Choroid plexus epithelial cell (primary cell): ENCODE measurements around the gene SNX21.
"Not testable (repeated sequence)": the region's sequence is repeated elsewhere in the genome, so short reads cannot be mapped to it uniquely, and the experiment has no call there.

ENCODE experiments used
- DNase-seq: peaks from one replicate; pipeline ENCODE4 v3.0.0-alpha.2; 2010; ENCODE audit warnings: low read depth
- H3K4me3 ChIP-seq: 2 replicates; pipeline ENCODE4 v1.5.1; 2011; ENCODE audit warnings: low read depth, mild to moderate bottlenecking, control low read depth, low read length, moderate library complexity
- TF ChIP-seq, protein P1 (sequence below): conservative IDR thresholded peaks from 2 replicates; pipeline ENCODE4 v1.5.1; 2011; ENCODE audit warnings: low read depth, mild to moderate bottlenecking, control low read depth, inconsistent platforms, low read length, moderate library complexity

SNX21 gene, protein sequence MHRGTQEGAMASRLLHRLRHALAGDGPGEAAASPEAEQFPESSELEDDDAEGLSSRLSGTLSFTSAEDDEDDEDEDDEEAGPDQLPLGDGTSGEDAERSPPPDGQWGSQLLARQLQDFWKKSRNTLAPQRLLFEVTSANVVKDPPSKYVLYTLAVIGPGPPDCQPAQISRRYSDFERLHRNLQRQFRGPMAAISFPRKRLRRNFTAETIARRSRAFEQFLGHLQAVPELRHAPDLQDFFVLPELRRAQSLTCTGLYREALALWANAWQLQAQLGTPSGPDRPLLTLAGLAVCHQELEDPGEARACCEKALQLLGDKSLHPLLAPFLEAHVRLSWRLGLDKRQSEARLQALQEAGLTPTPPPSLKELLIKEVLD

DNA sequence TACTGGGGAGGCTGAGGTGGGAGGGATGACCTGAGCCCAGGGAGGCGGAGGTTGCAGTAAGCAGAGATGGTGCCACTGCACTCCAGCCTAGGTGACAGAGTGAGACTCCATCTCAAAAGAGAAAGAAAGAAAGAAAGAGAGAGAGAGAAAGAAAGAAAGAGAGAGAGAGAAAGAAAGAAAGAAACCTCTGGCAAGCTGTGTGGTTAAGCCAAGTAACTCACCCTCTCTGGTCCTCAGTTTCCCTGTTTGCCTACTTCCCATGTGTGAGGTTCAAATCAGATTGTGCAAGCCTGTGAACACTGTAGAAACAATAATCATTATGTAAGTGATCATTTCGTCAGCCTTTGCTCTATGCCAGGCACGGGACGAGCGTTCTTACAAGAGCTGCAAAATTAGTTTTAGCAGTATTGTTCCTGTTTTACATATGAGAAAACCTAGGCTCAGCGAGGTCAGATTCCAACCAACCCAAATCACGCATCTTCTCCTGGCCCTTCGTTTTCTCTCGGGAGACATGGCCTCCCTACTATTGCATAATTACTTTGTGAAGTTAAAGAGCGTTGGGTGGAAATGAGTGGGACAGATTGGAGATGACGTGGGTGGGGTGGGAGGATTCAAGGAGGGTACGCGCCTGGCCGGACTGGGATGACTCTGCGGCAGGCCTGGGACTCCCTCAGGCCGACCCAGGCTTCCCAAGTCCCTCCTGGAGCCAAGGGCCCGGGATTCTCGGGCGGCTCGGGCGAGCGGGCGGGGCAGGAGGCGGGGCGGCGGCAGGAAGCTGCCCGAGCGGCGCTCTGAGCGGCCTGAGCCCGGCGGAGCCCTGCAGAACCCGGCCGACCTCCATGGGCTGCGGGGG, at the start of gene SNX21:
TSS of gene SNX21 (plus strand) at position 770 of the 853 bp plus-strand sequence. CDS start 121 bp downstream, outside the sequence.
- peak; percentile 87 for DNase-seq
- TF ChIP-seq, protein P1, sequence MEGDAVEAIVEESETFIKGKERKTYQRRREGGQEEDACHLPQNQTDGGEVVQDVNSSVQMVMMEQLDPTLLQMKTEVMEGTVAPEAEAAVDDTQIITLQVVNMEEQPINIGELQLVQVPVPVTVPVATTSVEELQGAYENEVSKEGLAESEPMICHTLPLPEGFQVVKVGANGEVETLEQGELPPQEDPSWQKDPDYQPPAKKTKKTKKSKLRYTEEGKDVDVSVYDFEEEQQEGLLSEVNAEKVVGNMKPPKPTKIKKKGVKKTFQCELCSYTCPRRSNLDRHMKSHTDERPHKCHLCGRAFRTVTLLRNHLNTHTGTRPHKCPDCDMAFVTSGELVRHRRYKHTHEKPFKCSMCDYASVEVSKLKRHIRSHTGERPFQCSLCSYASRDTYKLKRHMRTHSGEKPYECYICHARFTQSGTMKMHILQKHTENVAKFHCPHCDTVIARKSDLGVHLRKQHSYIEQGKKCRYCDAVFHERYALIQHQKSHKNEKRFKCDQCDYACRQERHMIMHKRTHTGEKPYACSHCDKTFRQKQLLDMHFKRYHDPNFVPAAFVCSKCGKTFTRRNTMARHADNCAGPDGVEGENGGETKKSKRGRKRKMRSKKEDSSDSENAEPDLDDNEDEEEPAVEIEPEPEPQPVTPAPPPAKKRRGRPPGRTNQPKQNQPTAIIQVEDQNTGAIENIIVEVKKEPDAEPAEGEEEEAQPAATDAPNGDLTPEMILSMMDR, result no peak
- peak within 1 kb of the TSS; percentile 73 for H3K4me3 ChIP-seq

DNA sequence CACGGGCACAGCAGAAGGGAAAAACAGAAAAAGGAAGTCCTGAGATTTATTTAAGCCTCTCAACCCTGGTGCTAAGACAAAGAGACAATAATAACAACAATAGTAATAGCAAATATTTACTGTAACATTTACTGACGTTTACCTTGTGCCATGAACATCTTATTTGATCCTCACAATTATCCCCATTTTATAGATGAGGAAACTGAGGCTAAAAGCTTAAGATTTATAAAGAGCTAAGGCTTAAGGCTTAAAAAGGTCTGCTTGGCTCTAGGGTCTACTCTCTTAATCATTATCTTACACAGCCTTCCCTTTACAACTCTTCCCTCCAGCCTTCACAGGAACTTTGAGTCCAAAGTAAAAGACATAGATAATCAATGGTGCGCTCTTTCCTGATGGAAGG, 45.2 kb upstream of the SNX21 start:
- TF ChIP-seq, protein P1, result no peak
- DNase-seq, result no peak
- H3K4me3 ChIP-seq, result no peak overlapping the region

DNA sequence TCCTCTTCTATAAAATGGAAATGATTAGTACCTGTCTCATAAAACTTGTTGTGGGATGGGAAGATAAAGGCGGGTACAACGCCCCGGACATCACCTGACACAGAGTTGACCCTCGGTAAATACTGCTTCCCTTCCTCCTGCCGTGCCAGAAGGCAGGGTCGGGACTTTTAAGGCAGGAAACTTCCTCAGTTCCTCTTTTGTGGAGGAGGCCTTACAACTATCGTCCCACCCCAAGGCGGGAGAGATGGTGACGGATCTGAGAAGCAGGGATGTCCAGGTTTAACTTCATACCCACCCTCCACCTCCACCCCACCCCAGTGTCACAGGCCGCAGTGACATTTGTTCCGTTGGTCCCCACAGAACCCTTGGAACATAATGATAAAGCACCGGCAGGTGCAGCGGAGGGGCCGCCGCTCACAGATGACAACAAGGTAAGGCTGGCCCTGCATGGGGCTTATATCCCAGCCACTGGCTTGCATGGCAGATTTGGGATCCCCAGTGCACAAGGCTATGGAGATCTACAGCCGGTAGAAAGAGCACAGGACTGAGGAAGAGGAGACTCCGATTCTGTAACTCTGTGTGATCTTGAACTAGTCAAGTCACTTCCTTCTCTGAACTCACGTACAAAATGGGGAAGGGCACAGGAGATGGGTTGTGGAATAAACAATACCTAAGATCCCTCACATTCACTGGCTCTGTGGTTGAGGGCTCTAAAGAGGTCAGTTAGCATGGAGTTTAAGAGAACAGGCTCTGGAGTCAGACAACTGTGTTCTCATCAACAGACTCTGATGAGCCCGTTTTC, 41.1 kb upstream of the SNX21 start:
- TF ChIP-seq, protein P1, result no peak
- peak overlapping the region; percentile 86 for H3K4me3 ChIP-seq
- DNase-seq, result no peak

DNA sequence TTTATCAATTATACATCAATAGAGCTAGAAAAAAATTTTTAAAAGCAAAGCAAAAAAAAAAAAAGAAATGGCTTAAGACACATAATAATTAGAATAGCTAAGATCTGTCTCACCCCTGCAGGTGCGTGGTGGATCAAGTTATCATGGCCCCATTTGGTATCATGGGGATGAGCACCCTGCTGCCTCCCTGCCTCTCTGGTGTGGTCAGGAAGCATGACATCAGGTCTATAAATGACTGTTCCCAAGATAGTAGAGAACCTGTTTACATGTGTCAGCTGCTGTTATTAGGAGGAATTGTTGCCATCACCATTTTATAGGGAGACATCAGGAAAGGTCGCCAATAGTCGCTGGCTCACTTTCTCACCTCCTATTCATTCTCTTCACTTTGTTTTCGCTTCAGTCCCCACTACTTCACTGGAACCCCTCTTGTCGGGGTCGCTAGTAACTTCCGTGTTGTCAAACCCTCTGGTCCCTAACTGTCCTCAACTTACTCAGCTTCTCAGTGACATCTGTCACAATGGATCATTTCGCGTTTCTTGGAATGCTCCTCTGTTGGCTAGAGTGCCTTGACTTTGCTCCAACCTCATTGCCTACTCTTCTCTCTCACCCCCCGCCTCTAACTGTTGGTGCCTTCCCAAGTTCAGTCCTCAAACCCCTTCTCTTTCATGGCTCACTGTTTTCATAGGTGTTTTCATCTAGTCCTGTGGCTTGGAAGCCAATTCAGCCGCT, 37.1 kb upstream of the SNX21 start:
- DNase-seq, result no peak
- no peak overlapping the region for H3K4me3 ChIP-seq
- TF ChIP-seq, protein P1, result no peak

DNA sequence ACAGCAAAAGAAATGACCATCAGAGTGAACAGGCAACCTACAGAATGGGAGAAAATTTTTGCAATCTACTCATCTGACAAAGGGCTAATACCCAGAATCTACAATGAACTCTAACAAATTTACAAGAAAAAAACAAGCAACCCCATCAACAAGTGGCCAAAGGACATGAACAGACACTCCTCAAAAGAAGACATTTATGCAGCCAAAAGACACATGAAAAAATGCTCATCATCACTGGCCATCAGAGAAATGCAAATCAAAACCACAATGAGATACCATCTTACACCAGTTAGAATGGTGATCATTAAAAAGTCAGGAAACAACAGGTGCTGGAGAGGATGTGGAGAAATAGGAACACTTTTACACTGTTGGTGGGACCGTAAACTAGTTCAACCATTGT, 36.1 kb upstream of the SNX21 start:
- H3K4me3 ChIP-seq, DNase-seq: not testable (repeated sequence)

DNA sequence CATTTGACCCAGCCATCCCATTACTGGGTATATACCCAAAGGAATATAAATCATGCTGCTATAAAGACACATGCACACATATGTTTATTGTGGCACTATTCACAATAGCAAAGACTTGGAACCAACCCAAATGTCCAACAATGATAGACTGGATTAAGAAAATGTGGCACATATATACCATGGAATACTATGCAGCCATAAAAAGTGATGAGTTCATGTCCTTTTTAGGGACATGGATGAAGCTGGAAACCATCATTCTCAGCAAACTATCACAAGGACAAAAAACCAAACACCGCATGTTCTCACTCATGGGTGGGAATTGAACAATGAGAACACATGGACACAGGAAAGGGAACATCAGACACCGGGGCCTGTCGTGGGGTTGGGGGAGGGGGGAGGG, 35.6 kb upstream of the SNX21 start:
- H3K4me3 ChIP-seq, DNase-seq: not testable (repeated sequence)

DNA sequence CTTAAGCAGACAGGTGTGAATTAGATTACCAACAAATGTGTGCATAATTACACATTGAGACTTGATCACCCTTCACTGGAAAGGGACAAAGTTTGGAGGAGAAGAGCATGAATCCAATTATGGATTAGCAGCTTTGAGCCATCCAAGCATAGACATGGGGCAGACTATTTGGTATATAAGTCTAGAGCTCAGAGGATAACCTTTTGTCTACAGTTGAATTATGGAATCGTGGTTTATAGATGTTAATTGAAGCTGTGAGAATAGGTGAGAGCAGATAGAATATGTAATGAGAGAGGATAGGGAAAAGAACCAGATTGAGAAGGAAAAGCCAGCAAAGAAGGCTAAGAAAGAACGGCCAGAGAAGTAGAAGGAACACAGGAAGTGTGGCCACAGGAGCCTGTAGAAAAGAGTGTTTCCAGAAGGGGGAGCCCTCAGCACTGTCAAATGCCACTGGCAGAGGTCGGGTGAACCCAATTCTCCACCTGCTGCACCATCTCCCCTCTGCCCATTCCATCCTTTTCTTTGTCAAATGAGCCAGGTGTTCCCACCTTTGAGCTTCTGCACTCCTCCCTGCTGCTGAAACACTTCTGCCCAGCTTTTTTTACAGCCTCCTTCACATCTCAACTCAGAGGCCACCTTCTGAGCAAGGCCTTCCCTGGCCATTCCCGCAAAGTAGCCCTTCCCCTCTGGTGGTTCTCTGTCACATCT, 34.5 kb upstream of the SNX21 start:
- H3K4me3 ChIP-seq, result no peak overlapping the region
- TF ChIP-seq, protein P1, result peak; percentile 88
- DNase-seq, result peak; percentile 75
